GM21786 (cell line): ENCODE measurements around the gene PIP5K1B.
A peak's percentile ranks its signal among the peaks of the same experiment; 100 is the strongest.

ENCODE experiments used
- ATAC-seq: cut with Tn5 transposase; IDR thresholded peaks from one replicate; pipeline ENCODE4 v1.9.1; 2021; ENCODE audit not compliant: unreplicated experiment

Gene PIP5K1B

DNA sequence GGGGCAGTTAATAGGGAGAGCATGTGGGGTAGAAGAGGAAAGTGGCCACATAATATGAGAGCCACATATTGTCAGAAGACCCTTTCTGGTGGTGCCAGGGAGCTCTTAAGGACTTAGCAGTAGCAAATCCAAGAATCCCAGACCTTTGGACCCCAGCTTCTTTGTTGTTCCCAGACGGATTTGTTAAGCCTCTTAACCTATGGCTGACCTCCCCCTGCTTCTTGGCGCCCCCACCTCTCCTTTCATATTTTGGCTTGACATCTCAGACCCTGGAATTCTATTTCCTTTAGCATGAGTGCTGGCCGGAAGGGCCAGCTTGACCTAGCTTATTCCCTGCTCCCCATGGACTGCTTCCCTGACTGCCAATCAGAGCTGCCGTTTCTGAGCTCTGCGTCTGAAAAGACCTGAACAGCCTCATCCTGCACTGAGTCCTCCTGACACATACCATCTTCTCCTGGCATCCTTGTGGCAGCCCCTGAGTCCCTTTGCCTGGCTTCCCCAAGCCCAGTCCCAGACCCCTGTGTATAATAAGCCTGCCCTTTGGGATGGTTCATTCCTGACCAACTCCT, 192.6 kb downstream of the PIP5K1B start:
- ATAC-seq: no peak

DNA sequence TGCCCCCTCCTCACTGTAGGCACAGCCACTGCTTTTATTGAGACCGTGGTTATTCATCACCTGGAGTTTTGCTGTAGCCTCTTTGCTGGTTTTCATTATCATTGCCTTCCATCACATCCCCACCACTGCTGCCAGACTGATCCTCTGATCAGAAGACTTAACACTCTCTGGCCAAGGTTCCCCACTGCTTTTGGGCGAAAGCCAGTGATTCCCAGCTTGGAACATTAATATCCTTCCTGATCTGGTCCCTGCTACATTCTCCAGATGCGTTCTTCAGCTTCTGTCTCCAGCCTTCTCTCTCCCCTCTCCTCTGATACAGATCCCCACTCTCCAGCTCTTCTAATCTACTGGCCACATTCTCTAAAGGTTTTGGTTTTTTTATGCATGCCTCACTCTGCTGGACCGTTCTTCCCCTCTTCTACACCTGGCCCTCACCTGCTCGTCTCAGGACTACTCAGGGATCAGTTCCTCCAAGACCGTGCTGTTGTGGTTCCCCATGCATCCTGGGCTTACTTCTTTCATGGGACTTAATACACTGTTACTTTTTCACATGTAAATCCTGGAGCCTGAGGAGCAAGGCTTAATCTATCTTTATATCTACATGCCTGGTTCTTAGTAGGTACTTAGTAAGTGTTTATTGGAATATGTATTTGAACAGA, 193.9 kb downstream of the PIP5K1B start:
- no peak for ATAC-seq

DNA sequence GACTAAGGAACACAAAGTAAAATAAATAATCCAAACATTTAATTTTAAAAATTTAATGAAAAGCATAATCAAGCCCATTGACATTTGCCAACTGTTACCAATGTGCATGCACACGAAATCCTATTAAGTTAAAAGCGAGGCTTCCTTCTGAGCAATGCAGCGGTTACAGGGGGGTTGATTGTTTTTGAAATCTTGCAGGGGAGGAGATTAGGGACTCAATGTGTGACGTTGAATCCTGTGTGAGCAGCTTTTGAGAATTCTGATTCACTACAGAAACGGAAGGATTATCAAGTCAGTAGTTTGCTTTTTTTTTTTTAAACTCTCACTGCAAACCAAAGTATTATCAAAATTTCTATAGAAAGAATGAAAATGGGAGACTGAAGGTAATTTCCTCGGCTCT, 199.4 kb downstream of the PIP5K1B start:
- ATAC-seq: no peak

DNA sequence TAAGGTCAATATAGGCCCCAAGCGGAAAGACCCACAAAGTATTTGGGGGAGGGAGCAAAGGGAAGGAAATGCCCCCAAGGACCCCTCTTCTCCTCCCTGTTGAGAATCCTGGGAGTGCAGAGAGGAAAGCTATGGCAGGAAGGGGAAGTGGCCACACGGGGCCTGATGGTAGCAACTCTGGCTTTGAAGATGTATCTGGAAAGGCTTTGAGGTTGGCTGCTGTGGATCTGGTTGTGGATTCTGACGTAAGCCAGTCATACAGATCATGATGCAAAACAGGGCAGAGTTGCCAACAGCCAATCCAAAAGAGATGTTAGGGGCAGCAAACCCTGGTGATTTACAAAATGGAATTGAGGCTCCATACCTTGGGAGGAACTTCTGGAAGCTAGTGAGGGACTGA, 200.1 kb downstream of the PIP5K1B start:
- ATAC-seq: no peak

DNA sequence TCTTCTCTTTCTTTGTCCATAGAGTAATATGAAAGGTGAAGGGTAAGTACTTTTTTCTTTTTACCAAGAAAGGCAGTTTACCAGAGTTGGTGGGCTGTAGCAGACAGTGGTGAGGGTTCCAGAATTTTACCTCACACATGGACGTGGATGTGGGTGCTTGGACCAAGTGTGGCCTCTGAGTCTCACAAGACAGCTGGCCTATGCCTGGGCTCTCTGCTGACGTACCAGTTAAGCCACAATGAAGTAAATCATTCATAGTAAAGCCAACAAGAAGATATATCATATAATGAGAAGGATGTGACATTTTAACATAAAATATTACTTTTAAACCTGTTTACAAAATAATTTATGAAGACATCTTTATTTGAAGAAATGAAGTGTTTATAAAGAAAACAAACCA, 202.9 kb downstream of the PIP5K1B start:
- ATAC-seq: no peak

DNA sequence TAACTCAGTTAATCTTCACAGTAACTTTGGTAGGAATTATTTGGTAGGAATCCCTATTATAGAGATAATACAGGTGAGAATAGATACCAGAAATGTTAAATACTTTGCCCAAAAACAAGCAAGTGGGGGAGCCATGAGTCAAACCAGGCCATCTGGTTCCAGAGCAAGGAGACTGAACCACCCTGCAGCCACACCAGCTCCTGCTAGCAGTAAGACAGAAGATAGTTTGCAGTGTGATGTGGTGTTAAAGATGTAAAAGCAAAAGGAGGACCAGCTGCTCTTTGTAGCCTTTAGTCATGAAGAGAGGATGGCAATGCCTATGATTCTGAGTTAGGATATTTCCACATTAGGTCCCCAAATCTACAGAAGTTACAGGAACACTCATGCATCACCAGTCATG, 207.5 kb downstream of the PIP5K1B start:
- no peak for ATAC-seq

DNA sequence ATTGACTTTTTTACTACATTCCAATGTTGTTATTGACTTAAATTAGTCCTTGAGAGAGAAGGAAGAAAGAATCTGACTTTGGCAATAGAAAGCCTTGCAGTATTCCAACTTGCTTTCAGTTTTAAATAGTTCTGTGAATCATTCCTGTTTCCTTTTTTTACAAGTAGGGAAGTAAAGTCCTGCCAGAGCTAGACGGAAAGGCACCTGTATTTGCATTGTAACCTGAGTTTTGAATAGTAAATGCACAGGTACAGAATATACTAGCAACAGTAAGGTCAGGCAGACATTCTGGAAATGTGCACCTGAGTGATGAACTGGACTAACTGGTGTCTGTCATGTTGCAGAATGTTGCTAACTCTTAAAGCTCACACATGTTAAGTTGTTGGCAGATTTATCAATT, 208.0 kb downstream of the PIP5K1B start:
- ATAC-seq: no peak

DNA sequence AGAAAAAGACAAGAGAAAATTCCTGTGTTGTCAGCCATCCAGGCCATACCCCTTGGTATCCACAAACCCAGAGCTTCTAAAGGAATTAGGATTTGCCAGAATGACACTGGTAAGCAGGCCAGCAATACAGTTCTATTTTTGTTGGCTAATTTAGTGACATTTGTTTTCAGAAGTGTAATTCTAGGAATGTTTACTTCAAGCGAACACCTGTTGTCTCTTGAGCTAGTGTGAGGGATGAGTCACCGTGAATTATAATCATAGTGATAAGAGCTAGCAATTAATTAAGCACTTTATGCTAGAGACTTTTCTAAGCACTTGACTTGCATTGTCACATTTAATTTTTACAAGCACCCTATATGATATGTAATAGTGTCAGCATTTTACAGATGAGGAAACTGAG, 209.7 kb downstream of the PIP5K1B start:
- ATAC-seq: no peak

DNA sequence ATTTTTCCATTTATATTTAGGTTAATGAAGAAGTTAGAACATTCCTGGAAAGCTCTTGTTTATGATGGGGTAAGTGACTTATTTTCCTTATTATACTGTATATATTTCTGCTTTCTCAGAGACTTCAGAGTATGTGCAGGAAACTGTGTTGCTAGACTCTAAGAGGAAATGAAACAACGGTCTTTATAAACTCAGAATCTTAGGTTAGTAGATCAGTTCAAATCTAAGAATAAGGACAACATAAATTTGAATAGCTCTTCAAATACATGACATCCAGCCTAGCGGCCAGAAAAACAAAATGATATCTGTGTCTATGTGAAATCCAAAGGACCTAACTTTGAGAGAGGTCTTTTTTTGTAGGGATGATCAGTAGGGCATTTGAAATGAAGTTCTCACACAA, 214.6 kb downstream of the PIP5K1B start:
- peak; percentile 74 for ATAC-seq

DNA sequence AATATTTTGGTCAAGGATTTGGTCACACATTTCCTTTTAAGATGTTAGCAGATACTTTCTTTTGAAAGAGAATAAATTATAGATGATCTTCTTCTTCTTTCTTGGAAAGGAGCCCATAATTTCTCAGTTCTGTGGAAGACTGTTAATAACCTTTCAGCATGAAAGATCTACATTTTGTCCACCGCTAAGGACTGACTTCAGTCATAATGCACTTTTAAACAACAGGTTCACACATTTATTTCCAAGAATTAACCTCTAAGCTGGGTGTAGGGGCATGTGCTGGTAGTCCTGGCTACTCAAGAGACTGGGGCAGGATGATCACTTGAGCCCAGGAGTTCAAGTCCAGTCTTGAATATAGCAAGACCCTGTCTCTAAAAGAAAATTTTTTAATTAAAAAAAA, 215.9 kb downstream of the PIP5K1B start:
- no peak for ATAC-seq

DNA sequence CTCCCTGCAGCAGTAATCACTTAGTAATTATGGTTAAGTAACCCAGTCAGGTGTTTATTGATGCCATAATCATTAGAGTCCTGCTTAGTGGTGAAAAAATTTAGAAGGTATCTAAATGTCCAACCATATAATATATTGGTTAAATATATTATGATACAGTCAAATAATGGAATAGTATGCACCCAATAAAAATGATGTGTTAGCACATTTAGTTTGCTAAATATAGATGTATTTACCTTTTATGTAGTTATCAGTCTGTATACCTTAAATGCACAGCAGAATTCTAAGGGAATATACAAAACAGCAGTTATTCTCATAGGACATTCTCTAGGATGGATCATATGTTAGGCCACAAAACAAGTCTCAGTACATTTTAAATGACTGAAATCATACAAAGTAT, 218.4 kb downstream of the PIP5K1B start:
- ATAC-seq: no peak

DNA sequence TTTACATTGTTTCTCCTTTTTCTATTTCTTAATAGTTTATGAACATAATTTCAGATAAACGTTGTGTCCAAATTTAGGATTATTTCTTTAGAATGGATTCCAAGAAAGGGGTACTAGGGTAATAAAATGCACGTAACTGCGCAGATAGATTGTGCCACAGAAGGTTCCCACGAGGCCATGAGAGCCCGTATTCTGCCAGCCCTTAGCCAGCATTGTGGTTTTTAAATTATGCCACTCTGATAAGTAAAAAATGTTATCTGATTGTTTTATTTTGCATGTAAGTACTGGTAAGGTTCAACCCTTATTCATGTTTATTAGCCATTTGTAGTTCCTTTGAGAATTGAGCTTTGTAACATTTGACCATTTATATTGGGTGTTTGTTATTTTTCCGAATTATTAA, 220.1 kb downstream of the PIP5K1B start:
- no peak for ATAC-seq

DNA sequence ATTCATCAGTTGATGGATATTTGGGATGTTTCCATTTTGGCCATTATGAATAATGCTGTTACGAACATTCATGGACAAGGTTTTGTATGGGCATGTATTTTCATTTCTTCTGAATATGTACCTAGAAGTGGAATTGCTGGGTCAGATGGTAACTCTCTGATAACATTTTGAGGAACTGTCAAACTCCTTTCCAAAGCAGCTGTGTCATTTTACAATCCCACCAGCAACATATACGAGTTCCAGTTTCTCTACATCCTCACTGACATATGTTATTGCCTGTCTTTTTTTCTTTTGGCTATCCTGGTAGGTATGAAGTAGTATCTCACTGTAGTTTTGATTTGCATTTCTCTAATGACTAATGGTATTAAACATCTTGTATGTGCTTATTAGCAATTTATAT, 222.1 kb downstream of the PIP5K1B start:
- no peak for ATAC-seq

DNA sequence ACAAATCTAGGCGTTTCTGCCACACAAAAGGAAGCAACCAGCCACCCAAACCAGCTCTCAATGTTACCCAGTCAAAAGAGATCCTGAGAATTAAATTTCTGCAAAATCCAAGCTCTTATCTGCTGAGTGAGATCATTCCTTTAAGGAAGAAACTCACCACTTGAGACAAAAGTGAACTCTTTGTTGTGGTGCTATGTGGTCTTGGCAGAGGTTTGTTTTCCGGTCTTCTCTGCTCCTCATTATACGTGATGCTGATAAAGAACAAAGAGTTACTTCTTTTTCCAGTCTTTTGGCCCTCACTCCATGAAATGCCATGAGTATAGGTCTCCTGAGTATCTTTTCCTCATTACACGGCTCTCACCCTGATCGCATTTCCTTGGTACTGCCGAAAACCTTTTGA, 226.8 kb downstream of the PIP5K1B start:
- no peak for ATAC-seq

DNA sequence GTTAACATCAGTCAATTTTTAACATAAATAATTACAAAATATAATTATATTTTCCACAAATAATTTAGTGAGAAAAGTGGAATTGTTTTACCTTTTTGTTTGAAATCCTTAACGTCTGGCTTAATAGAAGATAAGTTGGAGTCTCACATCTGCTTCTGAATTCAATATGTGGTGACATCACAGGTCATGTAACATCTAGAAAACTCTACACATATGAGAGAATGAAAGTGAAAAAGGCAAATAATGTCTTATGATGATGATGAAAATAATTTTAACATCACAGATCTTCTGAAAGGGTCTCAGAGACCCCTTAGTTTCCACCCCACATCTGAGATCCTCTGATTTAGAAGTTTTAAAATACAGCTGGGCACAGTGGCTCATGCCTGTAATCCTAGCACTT, 227.4 kb downstream of the PIP5K1B start:
- ATAC-seq: no peak

DNA sequence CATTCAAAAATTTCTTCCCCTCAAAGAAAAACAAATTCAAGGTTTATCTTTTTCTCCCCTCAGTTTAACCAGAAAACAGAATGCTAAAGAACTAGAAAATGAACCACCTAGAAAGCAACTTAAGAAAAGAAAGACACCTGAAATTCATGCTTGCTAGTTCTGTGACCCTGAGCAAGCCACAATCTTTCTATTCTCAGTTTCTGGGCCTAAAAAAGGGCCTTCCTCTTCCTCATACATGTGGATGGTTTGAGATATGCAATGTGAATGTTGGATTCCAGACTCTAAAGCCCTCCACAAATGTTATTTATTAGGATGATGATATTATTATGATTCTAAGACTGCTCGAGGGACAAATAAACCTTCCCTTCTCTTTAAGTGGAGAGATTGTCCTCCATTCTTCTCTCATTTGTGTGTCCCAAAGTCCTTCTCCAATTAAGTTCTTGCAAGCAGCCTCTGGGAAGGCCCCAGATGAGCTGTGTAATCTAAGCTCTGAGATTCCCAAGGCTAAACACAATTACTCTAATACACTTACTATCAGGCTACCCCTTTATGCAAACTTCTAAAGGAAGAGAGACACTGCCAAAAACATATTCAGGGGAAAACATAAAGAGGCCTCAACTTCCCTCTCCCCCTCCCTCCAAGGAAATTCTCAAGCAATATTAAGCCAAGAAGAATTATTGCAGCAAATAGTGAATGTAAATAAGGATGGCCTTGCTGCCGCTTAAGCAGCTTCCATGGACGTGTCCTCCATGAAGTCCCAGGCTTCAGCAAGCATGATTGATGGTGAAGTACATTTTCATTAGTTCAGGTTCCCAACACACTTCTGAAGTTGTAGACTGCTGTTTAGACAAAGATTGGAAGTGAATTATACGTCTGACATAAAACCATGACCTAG, 228.6 kb downstream of the PIP5K1B start:
- peak; percentile 95 for ATAC-seq

DNA sequence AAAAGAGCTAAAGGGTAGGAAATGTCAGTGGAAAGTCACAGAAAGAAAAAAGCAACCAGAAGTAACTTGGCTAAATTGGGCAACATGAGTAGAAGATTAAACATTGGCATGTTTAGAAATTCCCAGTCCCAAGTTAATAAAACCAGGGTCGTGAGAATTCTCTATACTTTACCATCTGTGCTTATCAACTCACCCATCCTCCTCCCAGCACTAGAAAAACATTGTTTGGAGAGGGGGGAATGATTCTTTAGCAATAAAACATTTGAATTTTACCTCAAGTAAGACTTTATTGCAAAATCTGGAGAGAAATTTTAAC, 229.2 kb downstream of the PIP5K1B start:
- no peak for ATAC-seq

DNA sequence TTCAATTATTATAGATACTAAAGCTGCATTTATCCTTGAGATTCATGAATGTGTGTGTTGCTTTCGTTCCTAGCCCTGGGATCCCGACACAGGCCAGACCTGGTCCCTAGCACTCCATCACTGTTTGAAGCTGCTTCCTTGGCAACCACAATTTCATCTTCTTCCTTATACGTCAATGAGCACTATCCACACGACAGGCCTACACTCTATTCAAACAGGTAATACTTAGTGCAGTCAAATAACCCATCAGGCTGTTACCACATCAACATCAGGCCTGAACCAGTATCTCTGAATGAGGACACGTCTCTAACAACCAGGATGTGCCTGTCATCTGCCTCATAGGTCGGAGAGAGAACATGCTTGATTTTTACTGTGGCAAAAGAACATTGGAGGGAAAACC, 235.5 kb downstream of the PIP5K1B start:
- no peak for ATAC-seq

DNA sequence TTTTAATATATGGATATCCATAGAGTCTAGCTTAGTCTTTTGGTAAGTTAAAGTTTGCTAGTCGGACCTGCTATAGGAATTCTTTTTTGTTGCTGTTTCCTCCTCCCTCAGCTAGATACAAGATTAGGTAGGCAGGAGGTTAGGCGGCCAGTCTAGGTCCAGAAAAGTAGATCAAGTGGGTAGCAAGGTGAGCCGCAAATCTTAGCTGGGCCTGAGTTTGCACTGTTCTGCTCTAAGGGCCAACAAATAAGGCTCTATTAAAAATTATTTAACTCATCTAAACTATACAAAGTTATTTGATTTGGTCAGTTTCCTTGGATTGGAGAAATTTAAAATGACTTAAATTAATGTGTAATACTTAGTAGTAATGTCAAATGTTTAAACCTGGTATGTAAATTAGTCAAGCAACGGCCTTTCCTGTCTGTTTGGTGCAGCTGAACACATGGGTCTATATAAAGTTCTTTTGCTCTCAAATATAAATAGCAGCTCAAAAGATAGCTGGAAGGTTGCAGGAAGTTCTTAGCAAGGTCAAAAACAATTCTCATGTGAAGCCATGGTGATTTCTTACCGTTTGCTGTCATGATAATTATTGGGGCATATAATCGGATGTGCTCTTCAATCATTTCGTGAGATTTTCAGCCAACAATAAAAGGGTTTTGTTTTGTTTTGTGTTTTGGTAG, 236.9 kb downstream of the PIP5K1B start:
- ATAC-seq: no peak

DNA sequence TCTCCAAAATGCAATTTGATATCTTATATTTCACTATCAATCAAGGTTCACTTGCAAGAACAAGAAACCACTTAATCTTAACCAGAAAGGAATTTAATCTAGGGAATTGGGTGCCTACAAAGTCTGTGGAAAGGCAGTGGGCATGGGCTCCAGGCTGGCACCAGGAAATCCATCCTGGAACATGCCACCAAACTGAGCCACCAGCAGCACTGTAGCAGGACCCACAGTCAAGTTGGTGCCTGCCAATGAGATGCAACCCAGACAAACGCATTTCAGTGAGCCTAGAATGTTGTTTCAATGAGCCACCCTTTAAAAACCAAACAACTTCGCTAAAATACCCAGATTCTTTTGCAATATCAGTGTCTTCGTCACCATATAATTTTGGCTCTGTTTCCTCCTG, 237.8 kb downstream of the PIP5K1B start:
- no peak for ATAC-seq

DNA sequence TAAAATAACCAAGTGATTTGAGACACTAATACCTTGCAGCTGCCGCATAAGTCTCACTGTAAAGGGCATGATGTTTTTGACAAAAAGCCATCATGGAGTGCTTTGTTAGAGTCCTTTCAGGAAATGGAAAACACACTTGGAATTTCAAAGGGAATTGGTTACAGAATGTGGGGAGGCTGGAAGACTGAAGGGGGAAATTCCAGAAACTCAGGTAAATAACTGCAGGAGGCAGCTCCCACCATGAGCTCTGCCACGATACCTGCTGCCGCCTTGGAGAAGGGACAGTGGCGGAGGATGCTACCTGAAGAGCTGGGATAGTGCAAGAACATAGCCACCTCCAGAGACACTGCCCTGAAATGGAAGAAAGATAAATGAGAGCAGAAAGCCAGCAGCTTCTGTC, 242.0 kb downstream of the PIP5K1B start:
- ATAC-seq: no peak
